ENCODE results near the gene RNF17.

The RNF17 gene

GRCh38 chr13:24922745-24923591 is 159.0 kb downstream of the RNF17 start:
- DNase-seq: peak; percentile 98 to 99
- H3K9me3 ChIP-seq: no peaks in the 10 kb centered on the region
- H3K36me3 ChIP-seq: no peaks in the 10 kb centered on the region
- H3K4me3 ChIP-seq: peak overlapping the region; percentile 67 to 89
- H3K4me1 ChIP-seq: peaks cover 0 to 12% (median 9%) of the 10 kb centered on the region in 4 donors
- peak overlapping the region; percentile 89 to 93 for H3K27ac ChIP-seq
- H3K27me3 ChIP-seq: no peaks in the 10 kb centered on the region
- intact Hi-C loops (cut with DNase I; ENCODE audit: low total_unique reads): no loop called here
- no peak for TF ChIP-seq CTCF (IDR thresholded peaks at IDR 0.05)

- intact Hi-C loops (cut with DNase I; ENCODE audit: low total_unique reads): no loop called here
- H3K4me3 ChIP-seq: no peak overlapping the region
- no peak for DNase-seq
- H3K9me3 ChIP-seq: no peaks in the 10 kb centered on the region
- no peak for TF ChIP-seq CTCF (IDR thresholded peaks at IDR 0.05)
- peaks cover 0 to 6% of the 10 kb centered on the region in 2 donors for H3K27me3 ChIP-seq
- no peaks in the 10 kb centered on the region for H3K36me3 ChIP-seq
- peaks cover 0 to 12% (median 9%) of the 10 kb centered on the region in 4 donors for H3K4me1 ChIP-seq
- H3K27ac ChIP-seq: no peak overlapping the region
Measured at GRCh38 chr13:24925318-24926231, 161.6 kb downstream of the RNF17 start.

GRCh38 chr13:24927810-24928404 is 163.9 kb downstream of the RNF17 start:
- Histone ChIP-seq H3K9me3 (no peaks in the 10 kb centered on the region), H3K27me3 (peaks cover 0 to 23% of the 10 kb centered on the region in 2 donors), H3K4me1 (peaks cover 0 to 5% (median 1%) of the 10 kb centered on the region in 4 donors), H3K36me3 (no peaks in the 10 kb centered on the region), H3K4me3 (no peak overlapping the region), H3K27ac (no peak overlapping the region)
- DNase-seq: no peak
- no peak for TF ChIP-seq CTCF (IDR thresholded peaks at IDR 0.05)
- intact Hi-C loops (cut with DNase I; ENCODE audit: low total_unique reads): no loop called here

GRCh38 chr13:24929196-24929595 is 165.2 kb downstream of the RNF17 start:
- DNase-seq: no peak
- no peak overlapping the region for H3K4me3 ChIP-seq
- H3K9me3 ChIP-seq: no peaks in the 10 kb centered on the region
- intact Hi-C loops (cut with DNase I; ENCODE audit: low total_unique reads): no loop called here
- H3K4me1 ChIP-seq: peaks cover 0 to 3% (median 0%) of the 10 kb centered on the region in 4 donors
- H3K36me3 ChIP-seq: no peaks in the 10 kb centered on the region
- H3K27me3 ChIP-seq: peaks cover 0 to 23% of the 10 kb centered on the region in 2 donors
- H3K27ac ChIP-seq: no peak overlapping the region
- TF ChIP-seq CTCF (IDR thresholded peaks at IDR 0.05): no peak
